IPS-18c (cell line): ENCODE data around the gene CDKAL1.
"Not testable (repeated sequence)": the region's sequence is repeated elsewhere in the genome, so short reads cannot be mapped to it uniquely, and the experiment has no call there.

Experiments used
- H3K4me3 ChIP-seq: 2 replicates; pipeline ENCODE4 v1.7.0; 2013; ENCODE audit warnings: low read depth, mild to moderate bottlenecking, low read length, moderate library complexity; ENCODE audit not compliant: insufficient read depth
- H3K9me3 ChIP-seq: one replicate; pipeline ENCODE4 v1.6.1; 2013; ENCODE audit warnings: mild to moderate bottlenecking, low read length, moderate library complexity; ENCODE audit not compliant: control insufficient read depth, insufficient read depth

CDKAL1 gene

DNA sequence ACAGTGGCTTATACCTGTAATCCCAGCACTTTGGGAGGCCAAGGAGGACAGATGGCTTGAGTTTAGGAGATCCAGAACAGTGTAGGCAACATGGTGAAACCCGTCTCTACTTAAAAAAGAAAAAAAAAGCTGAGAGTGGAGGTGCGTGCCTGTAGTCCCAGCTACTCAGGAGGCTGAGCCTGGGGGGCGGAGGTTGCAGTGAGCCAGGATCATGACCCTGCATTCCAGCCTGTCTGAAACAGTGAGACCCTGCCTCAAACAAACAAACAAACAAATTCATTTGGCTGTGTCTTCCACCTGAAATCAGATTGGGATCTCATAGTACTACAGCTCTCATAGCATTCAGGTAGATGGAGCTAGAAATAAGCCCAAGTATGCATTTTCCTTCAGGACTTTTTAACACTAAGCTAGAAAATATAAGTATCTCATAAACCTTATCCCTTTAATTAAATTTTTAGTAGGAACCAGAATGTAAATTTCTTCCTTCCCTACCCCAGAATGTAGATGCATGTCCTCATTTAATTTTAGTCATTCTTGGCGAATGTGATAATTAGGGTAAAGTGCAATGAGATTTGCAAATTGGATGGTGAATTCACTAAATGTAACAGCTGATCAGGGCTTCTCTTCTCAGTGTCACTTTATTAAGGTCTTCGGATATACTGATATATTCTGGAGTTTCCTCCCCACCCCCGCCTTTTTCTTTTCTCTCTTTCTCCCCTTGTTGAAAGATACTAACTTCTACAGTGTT lies 190.4 kb downstream of the CDKAL1 start:
- Histone ChIP-seq H3K9me3 (no peaks in the 10 kb centered on the region), H3K4me3 (no peak overlapping the region)

DNA sequence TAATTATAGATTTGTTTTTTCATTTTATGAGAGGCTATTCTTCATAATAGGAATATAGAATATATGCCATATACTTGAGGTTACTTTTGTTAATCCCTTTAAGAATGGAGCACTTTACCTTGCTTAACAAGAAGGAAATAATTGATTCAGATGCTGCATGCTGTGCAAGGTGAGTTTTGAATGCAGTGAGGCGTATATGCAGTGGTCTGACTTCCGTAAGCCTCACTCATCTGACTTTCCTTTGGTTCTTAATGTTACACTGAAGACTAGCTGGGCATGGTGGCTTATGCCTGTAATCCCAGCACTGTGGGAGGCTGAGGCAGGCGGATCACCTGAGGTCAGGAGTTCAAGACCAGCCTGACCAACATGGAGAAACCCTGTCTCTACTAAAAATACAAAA lies 191.0 kb downstream of the CDKAL1 start:
- H3K9me3 ChIP-seq, H3K4me3 ChIP-seq: not testable (repeated sequence)

DNA sequence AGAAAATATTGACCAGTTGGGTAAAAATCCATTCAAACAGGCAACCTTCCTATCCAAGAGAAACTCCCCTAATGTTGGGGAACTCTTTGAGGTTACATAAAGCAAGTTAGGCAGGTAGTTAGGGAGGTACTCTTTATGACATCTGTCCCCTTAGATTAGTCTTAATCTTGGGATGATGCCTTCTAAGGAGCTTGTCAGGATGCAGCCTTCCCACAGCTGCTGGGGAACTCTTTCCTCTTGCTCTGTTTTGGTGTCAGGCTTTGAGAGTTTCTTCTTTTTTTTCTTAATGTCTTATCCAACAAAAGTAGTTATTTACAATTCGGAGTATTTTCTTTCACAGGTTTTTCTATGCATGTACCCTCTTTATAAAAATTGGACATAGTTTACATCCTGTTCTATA lies 194.8 kb downstream of the CDKAL1 start:
- Histone ChIP-seq H3K4me3 (no peak overlapping the region), H3K9me3 (no peaks in the 10 kb centered on the region)

DNA sequence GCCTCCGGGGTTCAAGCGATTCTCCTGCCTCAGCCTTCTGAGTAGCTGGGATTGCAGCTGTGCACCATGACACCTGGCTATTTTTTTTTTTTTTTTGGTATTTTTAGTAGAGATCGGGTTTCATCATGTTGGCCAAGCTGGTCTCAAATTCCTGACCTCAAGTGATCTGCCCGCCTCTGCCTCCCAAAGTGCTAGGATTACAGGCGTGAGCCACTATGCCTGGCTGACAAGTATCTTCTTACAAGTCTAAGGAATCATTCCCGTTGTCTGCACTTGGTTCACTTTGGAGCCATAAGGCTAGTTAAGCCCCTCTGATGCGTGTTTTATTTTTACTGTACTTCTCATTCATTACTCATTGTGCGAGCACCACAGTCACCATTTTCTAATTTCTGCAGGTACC lies 198.1 kb downstream of the CDKAL1 start:
- not testable (repeated sequence) for H3K4me3 ChIP-seq, H3K9me3 ChIP-seq

DNA sequence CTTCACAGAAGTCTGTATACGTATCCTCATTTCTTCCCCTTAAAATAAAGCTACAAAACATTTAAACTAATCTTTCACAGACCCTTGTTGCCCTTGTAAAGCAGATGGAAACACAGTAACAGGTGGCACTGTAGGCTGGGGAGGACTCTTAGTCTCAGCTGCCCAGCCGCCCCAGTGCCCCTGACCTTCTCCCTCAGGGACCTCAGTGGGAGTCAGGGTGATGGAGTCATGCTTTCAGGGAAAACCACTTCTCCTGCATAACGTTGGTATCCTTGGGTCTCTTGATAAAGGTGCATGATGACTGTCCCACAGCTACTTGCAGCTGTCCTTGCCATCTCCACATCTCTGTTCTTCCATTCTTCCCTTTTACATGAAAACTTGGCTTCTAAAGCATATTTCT lies 198.6 kb downstream of the CDKAL1 start:
- no peaks in the 10 kb centered on the region for H3K9me3 ChIP-seq
- H3K4me3 ChIP-seq: no peak overlapping the region

DNA sequence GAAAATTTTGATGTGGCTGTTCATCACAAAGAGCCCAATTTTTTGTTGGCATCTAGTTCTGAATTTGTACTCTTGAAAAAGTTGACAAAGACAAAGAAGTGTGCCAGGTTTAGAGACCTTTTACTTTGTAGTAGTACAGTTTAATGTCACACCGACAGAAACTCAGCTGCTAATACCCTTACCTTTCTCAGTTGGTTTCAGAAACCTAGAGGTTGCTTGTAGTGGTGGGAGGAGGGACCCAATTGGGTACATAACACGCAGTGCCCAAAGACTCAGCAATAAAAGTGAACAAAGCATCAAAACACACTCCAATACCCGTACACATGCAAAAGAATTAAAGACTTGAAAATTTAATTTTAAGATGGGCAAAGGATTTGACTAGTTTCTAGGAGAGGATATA lies 203.7 kb downstream of the CDKAL1 start:
- Histone ChIP-seq H3K4me3 (no peak overlapping the region), H3K9me3 (no peaks in the 10 kb centered on the region)

DNA sequence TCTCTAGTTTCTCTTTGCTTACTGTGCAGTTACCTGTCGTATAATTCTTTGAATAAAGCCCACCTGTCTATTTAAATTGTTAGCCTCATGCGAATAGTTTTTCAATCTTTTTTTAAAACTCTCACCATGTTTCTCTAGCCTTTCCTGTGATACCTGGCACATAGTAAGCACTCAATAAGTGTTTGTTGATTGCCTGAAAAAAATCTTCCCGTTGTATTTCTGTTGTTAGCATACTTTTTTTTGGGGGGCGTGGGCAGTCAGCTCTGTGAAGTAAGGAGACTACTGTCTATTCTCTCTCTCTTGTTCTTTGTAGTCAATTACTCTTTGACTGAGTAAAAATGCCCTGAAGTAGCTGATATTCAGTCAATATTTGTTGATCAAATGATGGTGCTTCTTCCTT lies 205.8 kb downstream of the CDKAL1 start:
- Histone ChIP-seq H3K4me3 (no peak overlapping the region), H3K9me3 (no peaks in the 10 kb centered on the region)

DNA sequence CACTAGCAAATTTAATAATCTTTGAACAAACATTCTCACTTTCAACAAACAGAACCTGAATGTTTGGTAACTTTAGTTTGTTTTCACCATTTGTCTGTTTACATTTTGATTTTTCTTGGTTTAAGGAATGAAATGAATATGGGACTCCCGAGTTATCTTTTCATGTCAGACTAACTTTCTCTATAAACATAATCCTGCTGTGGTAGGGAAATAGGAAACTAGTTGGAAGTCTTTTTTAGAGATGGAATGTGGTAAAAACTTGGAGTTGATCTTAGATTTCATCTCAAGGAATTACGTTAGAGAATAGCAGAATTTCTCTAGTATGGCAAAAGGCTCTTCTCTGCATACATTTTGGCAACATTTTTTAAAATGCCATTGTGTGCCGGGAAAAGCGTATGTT lies 206.5 kb downstream of the CDKAL1 start:
- Histone ChIP-seq H3K9me3 (no peaks in the 10 kb centered on the region), H3K4me3 (no peak overlapping the region)

DNA sequence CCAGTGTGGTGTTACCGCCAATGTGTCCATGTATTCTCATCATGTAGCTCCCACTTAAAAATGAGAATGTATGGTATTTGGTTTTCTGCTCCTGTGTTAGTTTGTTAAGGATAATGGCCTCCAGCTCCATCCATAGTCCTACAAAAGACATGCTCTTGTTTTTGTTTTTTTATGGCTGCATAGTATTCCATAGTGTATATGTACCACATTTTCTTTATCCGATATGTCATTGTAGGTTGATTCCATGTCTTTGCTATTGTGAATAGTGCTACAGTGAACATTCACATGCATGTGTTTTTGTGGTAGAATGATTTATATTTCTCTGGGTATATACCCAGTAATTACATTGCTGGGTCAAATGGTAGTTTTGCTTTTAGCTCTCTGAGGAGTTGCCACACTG lies 207.2 kb downstream of the CDKAL1 start:
- Histone ChIP-seq H3K4me3 (no peak overlapping the region), H3K9me3 (no peaks in the 10 kb centered on the region)

DNA sequence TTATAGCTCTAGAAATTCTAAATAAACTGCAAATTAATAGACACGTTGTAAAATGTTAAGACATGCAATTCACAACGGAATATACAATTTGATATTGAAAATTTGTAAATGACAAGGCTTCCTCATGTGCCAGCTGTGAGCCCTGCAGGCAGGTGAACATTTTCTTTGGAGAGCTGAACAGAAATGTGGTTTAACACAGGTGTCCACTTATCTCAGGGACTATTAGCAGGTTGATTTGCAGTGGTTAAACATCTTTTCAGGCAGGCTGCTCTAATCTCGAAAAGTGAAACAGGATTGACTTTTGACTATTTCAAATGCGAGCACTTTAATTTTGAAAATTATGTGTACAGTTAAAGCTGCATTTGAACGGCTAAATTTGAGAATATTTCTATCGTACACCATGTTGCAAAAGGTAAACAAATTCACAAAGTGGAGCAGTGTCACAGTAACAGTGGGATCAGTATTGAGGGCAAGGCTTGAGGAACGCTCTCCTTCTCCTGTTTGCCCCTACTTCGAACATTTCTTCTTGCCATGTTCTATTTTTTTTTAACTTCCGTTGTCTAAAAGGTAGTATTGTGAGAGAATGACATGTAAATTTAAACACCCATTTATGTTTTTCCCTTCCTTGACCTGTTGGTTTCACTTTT lies 210.8 kb downstream of the CDKAL1 start:
- no peaks in the 10 kb centered on the region for H3K9me3 ChIP-seq
- no peak overlapping the region for H3K4me3 ChIP-seq

DNA sequence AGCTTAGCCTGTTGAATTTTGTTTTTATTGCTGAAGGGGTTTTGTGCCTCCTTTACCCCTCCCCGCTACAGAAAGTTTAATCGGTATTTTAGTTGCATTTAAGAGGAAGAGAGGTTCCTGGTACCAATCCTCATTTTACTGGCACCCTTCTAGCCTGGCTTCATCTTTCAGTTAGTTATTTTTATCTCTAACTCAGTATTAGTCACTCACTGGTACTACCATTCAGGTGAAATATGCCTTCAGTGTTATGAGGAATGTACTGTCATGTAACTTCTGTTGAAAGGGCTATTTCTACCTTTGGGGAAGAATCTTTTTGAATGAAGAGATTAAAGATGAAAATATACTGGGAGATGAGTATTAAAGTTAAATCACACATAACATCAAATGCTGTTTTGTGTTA lies 211.8 kb downstream of the CDKAL1 start:
- Histone ChIP-seq H3K4me3 (no peak overlapping the region), H3K9me3 (no peaks in the 10 kb centered on the region)

DNA sequence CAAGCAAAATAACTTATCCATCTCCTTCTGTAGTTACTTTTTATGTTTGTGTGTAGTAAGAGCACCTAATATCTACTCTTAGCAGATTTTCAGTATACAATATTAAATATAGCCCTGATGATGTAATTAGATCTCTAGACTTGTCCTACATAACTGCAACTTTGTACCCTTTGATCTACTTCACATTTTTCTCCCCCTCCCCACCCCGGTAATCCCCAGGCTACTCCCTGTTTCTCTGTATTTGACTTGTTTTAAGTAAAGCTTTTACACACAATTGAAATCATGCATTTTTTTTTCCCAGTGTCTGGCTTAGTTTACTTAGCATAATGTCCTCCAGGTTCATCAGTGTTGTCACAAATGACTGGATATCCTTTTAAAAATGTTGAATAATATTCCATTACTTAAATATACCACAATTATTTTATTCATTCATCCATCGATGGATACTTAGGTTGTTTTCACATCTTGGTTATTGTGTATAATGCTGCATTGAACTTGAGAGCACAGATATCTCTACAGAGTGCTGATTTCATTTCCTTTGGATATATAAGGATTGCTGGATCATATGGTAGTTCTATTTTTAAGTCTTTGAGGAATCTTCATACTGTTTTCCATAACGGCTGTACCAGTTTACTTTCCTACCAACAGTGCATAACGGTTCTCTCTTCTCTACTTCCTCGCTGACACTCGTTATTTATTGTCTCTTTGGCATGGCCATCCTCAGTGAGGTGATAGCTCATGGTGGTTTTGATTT lies 212.7 kb downstream of the CDKAL1 start:
- Histone ChIP-seq H3K9me3 (no peaks in the 10 kb centered on the region), H3K4me3 (no peak overlapping the region)

DNA sequence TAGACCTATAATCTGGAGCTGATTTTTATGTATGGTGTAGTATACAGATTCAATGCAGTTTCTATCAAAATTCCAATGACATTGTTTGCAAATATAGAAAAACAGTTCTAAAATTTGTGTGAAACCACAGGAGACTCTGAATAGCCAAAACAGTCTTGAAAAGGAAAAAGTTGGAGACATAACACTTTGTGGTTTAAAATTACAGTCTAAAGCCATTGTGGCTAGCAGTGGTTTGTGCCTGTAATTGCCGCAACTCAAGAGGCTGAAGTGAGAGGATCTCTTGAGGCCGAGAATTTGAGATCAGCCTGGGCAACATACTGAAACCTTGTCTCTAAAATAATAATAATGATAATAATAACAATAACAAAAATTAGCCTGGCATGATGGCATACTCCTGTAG lies 213.7 kb downstream of the CDKAL1 start:
- Histone ChIP-seq H3K9me3 (no peaks in the 10 kb centered on the region), H3K4me3 (no peak overlapping the region)

DNA sequence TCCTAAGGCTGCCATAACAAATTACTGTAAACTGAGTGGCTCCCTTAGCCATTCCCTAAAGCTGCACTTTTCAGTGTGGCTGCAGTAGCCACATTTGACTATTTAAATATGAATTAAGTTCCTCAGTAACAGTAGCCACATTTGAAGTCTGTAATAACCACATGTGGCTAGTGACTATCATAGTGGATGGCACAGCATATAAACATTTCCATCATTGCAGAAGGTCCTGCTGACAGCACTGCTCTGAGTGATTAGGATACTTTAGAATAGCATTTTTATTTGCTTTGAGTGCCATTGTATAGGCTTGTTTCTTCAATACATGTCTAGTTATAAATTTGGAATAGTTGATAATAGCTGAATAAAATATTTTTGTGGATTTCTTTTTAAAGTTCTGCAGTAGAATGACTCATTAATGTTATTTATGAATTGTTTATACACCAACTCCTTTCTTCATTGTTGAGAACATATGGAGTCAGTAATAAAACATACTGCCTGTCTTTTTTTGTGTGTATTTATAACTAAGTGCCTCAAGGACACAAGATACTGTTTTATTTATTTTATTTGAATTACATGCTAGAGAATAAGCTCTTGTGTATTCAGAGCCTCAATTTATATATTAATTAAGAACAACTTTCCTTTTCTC lies 217.2 kb downstream of the CDKAL1 start:
- H3K9me3 ChIP-seq: no peaks in the 10 kb centered on the region
- H3K4me3 ChIP-seq: no peak overlapping the region

DNA sequence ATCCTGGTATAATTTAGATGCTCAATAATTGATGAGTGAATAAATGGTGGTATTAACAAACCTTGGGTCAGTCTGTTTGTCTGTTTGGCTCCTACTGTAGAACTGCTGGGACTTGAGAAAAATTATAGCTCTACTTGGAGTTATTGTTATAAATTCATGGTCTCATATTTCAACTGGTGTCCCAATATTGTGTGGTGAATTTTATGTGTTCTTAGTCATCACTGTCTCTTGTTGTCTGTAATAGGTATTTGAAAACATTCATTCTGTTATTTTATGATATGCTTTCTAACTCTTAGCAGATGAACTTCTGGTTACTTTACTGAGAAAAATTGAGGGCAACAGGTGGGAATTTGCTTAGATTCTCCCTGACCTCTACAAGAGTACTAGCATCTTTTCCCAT lies 221.4 kb downstream of the CDKAL1 start:
- H3K9me3 ChIP-seq: no peaks in the 10 kb centered on the region
- H3K4me3 ChIP-seq: no peak overlapping the region

DNA sequence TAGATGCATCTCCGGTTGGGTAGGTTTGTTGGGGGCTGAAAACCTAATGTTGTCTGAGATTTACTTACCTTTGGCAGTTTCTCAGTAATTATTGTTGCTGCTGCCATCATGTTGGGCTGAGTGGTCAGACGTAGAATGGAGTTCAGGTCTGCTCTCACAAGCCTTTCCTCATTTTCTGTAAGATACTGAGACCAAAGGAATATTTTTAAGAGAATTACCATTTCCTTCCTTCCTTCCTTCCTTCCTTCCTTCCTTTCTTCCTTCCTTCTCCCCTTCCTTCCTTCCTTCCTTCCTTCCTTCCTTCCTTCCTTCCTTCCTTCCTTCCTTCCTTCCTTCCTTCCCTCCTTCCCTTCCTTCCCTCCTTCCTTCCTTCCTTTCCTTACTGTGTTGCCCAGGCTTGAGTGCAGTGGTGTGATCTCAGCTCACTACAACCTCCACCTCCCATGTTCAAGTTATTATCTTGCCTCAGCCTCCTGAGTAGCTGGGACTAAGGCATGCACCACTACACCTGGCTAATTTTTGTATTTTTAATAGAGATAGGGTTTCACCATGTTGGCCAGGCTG lies 222.4 kb downstream of the CDKAL1 start:
- H3K9me3 ChIP-seq, H3K4me3 ChIP-seq: not testable (repeated sequence)

DNA sequence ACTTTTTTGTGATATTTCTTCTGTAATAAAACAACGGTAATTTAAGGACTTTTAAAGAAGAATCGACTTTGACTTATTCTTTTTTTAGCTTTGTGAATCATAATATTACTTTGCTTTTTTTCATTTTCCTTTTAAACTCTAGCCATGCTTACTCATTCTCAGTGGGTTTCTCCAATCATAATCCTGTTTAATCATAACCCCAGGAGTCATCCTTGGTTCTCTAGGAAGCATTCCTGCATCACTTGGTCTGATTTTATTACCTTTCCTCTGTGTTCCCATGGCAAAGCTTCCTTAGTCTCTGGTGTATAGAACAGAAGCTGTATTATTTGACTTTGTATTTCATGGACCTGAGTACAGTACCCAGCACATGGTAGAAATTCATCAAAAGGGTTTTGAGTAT lies 223.5 kb downstream of the CDKAL1 start:
- Histone ChIP-seq H3K4me3 (no peak overlapping the region), H3K9me3 (no peaks in the 10 kb centered on the region)

DNA sequence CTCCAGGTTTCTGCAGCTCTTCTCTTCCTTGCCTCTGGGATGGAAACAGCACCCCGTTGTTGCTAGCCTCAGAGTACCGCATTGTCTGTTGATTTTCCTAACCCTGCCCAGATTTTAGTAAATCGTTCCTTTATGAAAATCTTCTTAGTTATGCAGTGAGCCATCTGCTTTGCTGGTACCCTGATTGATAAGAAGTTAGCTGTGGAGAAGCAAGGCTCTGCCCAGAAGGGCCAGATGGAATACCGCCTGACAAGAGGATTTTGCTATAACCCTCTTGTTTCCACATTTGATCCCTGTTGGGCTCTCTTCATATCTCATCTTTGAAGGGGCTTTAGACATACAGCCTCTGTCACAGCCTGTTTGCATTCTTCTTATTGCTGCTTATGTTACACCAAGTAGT lies 229.0 kb downstream of the CDKAL1 start:
- Histone ChIP-seq H3K9me3 (no peaks in the 10 kb centered on the region), H3K4me3 (no peak overlapping the region)
